Lower leg skin (tissue), 4 donors: ENCODE measurements around the gene TP53I13. TPM values are rescaled to one million over a fixed set of nuclear protein-coding genes. Genes with fewer than 3 reads are reported as not detected.

ENCODE experiments used
- DNase-seq, 2 donors: peaks; one replicate each; pipeline ENCODE4 v3.0.0-alpha.2; 2019; ENCODE audit warnings: low spot score in 2 of 2
- H3K4me3 ChIP-seq: fragments of 200-600 bp; sonication (generic); 2 replicates; pipeline ENCODE4 v1.5.1; 2017; ENCODE audit warnings: mild to moderate bottlenecking, low read depth; ENCODE audit not compliant: poor library complexity, severe bottlenecking
- CTCF ChIP-seq, 3 donors: fragments of 450-650 bp; IDR thresholded peaks; one replicate each; pipeline ENCODE4 v1.5.1; 2016; ENCODE audit warnings: antibody characterized with exemption in 3 of 3, mild to moderate bottlenecking in 3 of 3, moderate library complexity in 2 of 3
- POLR2A ChIP-seq, 2 donors: fragments of 450-650 bp; IDR thresholded peaks; one replicate each; pipeline ENCODE4 v1.6.1; 2016 to 2017; ENCODE audit warnings: antibody characterized with exemption in 2 of 2, mild to moderate bottlenecking in 1 of 2, moderate library complexity in 1 of 2
- WGBS, 2 donors: methylation state at CpG; one replicate each; pipeline ENCODE4 v1.1.5; 2018; 5-methylcytosine and 5-hydroxymethylcytosine counted together
- intact Hi-C: fragments of 100-400 bp; cut with DNase I; formaldehyde crosslinking; loops from one replicate; pipeline ENCODE4 v1.15.0; 2023; ENCODE audit warnings: low total_unique reads
- total RNA-seq, 4 donors: library from RNA; depleted of rRNA; stranded (reverse); fragments of >200 nt; gene quantifications; one replicate each; pipeline ENCODE4 v1.1.0, GENCODE V29; 2016

Gene TP53I13
- total RNA-seq, 4 donors from 2014 or later, result 30.2 to 55.8 (median 34.5) TPM

- intact Hi-C loops, result no loop called here
- 0% methylated on average over 32 to 37 of the region's 96 CpGs for WGBS, 2 donors
- peak; percentile 27 to 92 for DNase-seq
- peak within 1 kb of the TSS; percentile 51 for H3K4me3 ChIP-seq
- TF ChIP-seq POLR2A (IDR thresholded peaks at IDR 0.05) (no peak), CTCF (IDR thresholded peaks at IDR 0.05) (no peak)
Measured at GRCh38 chr17:29592850-29593551, 24.5 kb downstream of the TP53I13 start, which contains the start of gene ANKRD13B. ANKRD13B (plus strand) TSS chr17:29593132; CDS start chr17:29593622, 490 bp downstream.

- intact Hi-C loops, result no loop called here
- H3K4me3 ChIP-seq, result peak overlapping the region; percentile 51
- WGBS, 2 donors, result 13 to 26% methylated on average over 18 to 28 of the region's 64 CpGs
- no peak for TF ChIP-seq POLR2A (IDR thresholded peaks at IDR 0.05)
- no peak for TF ChIP-seq CTCF (IDR thresholded peaks at IDR 0.05)
- DNase-seq, result peak in 1 of 2 donors; percentile 18
Measured at GRCh38 chr17:29593591-29594518, 25.4 kb downstream of the TP53I13 start.

- intact Hi-C loops, result no loop called here
- no peak for TF ChIP-seq POLR2A (IDR thresholded peaks at IDR 0.05)
- no peak for TF ChIP-seq CTCF (IDR thresholded peaks at IDR 0.05)
- 83 to 89% methylated on average over 11 of the region's 11 CpGs for WGBS, 2 donors
- DNase-seq, result peak in 1 of 2 donors; percentile 12
- no peak overlapping the region for H3K4me3 ChIP-seq
Measured at GRCh38 chr17:29594519-29595090, 26.1 kb downstream of the TP53I13 start.

- H3K4me3 ChIP-seq, result no peak overlapping the region
- no peak for TF ChIP-seq CTCF (IDR thresholded peaks at IDR 0.05)
- no peak for TF ChIP-seq POLR2A (IDR thresholded peaks at IDR 0.05)
- intact Hi-C loops, result no loop called here
- peak in 1 of 2 donors; percentile 12 for DNase-seq
- 72 to 80% methylated on average over 7 of the region's 7 CpGs for WGBS, 2 donors
Measured at GRCh38 chr17:29595107-29595942, 26.8 kb downstream of the TP53I13 start.
